HG03159 (cell line): Measurements from ENCODE around the gene ARHGAP18.

Experiments used
- ATAC-seq: cut with Tn5 transposase; IDR thresholded peaks from one replicate; pipeline ENCODE4 v1.9.1; 2021; ENCODE audit warnings: mild to moderate bottlenecking, moderate library complexity; ENCODE audit not compliant: unreplicated experiment

The ARHGAP18 gene

GRCh38 chr6:129546702-129547101 lies 163.3 kb downstream of the ARHGAP18 start:
- ATAC-seq = no peak

DNA sequence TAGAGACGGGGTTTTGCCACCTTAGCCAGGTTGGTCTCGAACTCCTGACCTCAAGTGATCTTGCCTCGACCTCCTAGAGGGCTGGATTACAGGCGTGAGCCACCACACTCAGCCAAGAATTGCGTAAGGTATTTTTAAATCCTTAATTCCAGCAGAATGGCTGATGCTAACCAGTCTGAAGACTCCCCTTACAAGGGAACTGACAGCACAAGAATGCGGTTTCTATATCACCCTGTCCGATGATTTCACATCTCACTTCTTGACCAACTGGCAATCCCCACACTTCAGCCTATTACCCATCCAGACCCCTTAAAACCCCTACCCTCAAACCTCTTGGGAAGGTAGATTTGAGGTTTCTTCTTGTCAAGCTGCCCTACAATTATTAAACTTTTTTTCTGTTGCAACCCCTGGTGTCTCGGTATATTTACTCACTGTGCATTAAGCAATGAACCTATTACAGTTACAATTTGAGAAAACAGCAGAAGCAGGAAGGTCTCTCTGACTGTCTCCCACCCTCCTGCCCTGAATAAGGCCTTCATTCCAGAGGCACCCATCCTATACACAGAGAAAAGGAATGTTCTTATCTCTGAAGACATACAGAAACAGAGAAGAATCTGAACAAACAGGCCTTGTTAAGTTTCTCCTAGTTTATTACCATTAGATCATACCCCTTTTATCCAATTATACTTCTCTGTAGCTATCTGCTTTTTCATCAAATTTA lies 164.9 kb downstream of the ARHGAP18 start:
- ATAC-seq = no peak

DNA sequence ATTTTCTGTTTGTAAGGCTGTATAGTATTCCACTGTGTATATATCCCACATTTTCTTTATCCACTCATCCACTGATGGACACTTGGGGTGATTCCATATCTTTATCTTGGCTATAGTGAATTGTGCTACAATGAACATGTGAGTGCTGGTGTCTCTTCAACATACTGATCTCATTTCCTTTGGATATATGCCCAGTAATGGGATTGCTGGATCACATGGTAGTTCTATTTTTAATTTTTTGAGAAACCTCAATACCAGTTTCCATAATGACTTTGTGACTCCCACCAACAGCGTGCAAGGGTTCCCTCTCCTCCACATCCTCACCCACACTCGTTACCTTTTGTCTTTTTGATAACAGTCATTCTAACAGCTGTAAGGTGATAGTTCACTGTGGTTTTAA lies 166.0 kb downstream of the ARHGAP18 start:
- no peak for ATAC-seq

DNA sequence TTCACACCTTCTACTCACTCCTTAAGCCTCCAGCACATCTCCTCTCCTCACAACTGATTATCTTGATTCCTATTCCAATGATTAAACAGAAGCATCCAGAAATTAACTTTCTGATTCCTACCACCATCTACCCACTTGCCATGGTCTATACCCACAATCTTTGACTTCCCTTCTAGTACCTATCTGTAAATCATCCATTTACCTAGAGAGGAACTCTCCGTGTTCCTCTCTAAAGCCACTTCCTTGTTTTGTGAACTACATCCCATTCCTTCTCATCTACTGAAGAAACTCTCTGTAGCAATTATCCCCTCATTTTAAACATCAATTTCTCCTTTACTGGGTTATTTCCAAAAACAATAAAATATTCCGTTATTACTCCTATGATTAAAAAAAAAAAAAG lies 167.3 kb downstream of the ARHGAP18 start:
- no peak for ATAC-seq

GRCh38 chr6:129539032-129539431 lies 170.9 kb downstream of the ARHGAP18 start:
- no peak for ATAC-seq

GRCh38 chr6:129536271-129536670 lies 173.7 kb downstream of the ARHGAP18 start:
- ATAC-seq = no peak

GRCh38 chr6:129534926-129535325 lies 175.1 kb downstream of the ARHGAP18 start:
- ATAC-seq = no peak
